Measurements from ENCODE around the gene RPS19.

GRCh38 chr19:41890936-41891335 lies 30.9 kb downstream of the RPS19 start:
- TF ChIP-seq POLR2A (IDR thresholded peaks at IDR 0.05), result no peak
- no peak for TF ChIP-seq CTCF (IDR thresholded peaks at IDR 0.05)
